Inflammatory macrophage treated with lipopolysaccharide for 4 hours (primary cell): ENCODE data around the gene CYP24A1.

Source experiments
- DNase-seq: peaks from one replicate; pipeline ENCODE4 v3.0.0-alpha.2; 2020

CYP24A1 gene

DNA sequence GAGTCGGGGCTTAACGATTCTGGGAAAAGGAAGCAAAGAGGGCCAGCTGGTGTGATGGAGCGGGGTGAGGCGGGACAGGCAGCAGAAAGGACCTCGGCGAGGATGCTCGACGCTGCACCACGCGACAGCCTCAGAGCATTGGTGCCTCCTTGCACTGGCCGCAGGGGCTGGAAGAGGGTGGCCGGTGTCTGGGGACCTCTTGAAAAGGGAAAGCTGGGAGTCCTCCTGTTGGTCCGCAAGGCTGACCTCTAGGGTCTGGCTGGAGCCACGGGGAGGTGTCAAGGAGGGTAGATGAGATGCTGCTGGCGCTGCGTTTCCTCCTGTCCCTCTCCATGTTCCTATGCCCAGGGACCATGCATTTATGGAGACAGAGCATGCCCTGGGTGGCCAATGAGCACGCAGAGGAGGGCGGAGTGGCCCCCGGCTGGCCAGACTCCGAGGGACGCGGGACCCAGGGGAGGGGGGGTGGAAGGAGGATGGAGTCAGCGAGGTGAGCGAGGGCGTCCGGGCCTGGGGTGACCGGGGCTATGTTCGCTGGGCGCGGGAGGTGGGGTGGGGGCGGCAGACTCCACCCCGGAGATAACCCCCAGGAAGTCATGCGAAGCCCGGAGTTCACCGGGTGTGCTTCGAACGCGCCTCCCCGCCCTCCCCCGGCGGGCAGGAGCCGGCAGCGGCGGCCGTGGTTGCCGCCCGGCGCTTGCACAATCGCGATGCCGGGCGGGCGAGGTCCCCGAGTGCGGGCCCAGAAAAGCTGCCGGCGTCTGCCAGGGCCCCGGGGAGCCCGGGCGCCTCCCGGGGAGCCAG lies at the start of gene CYP24A1:
Gene CYP24A1, minus strand, starts transcription at position 334 of the 804 bp plus-strand sequence. CDS start 407 bp downstream, outside the sequence.
- DNase-seq, result peak; percentile 14

- no peak for DNase-seq
Observed at GRCh38 chr20:54223285-54223684, 49.5 kb upstream of the CYP24A1 start.

DNA sequence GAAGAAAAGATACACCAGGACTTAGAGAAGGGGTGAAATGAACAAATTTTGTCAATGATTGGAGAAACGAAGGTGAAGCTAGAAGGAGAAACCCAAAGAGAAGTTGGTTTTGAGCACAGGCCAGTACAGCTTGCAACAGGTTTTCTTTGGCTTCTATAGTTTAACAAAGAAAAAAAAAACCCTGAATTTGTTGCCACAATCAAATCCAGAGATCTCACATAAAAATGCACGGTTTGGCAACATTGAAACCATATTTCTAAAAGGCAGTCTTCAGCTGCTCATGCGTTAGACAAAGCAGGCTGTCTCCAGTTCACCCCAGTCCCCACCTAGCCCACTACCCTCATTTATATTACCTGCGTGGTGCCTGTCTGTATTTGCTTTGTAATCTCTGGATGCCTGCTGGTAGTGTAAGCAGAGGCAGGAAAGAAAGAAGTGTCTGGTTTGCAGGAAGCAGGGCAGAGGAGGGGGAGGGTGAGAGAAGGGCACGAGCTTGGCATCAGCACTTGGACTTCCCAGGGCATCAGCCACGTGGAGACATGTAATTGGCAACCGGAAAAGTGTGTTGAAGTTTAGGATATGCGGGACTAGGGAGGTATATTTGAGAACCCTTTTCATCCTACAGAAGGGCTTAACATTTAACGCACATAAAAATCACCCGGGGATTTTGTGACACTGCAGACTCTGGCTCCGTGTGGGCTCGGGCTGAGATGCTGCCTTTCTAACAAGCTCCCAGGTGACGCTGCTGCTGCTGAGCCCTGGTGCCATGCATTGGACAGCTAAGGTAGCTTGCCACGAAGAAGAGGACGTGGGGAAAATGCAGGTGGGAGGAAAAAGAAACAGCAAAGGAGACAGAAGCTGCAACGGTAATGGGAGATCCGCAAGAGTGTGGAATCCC lies 48.5 kb upstream of the CYP24A1 start:
- no peak for DNase-seq

GRCh38 chr20:54221353-54221752 lies 47.6 kb upstream of the CYP24A1 start:
- peak; percentile 55 for DNase-seq

- DNase-seq, result no peak
Observed at GRCh38 chr20:54220722-54221121, 46.9 kb upstream of the CYP24A1 start.

- peak; percentile 49 for DNase-seq
Observed at GRCh38 chr20:54219751-54220426, 46.1 kb upstream of the CYP24A1 start.

- no peak for DNase-seq
Observed at GRCh38 chr20:54218470-54218869, 44.7 kb upstream of the CYP24A1 start.

GRCh38 chr20:54217762-54218161 lies 44.0 kb upstream of the CYP24A1 start:
- no peak for DNase-seq

DNA sequence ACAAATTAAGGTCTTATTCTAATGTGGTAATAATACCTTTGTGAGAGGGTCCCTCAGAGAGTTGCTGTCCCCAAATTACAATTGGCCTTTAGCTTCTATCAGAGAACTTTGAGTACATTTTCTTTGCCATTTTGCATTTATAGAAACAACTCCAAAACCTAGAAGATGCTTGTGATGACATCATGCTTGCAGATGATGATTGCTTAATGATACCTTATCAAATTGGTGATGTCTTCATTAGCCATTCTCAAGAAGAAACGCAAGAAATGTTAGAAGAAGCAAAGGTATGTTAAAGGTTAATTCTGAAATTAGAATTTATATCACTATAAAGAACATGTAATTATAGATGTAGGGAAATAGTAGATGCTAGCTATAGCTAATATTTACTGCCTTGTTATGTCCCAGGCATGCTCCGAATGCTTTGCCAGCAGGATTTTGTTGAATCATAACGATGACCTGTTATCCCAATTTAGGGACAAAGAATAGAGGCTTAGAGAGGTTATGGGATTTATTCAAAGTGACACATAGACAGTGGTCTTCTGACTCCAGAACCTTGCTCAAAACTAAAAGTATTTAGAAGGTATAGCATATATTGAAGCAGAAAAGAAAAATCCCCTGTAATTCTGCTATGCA lies 41.5 kb upstream of the CYP24A1 start:
- DNase-seq, result no peak

DNA sequence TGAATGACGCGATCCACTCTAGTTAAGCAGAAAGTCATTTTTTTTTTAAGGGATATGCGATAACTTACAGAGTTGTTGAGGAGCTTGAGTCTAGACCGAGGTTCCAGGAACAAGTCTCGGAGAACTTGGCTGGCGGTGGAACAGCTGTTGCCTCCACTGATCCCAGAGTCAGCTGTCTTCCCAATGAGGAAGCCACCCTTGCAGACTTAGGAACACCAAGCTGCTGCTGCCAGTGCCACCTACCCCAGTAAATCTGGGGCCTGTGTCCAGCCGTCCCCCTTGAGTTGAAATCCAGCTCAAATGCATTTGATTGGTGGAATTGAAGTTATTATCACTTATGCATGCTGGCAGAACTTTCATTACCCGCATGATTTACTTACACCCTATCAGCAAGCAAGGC lies 40.8 kb upstream of the CYP24A1 start:
- DNase-seq, result no peak

DNA sequence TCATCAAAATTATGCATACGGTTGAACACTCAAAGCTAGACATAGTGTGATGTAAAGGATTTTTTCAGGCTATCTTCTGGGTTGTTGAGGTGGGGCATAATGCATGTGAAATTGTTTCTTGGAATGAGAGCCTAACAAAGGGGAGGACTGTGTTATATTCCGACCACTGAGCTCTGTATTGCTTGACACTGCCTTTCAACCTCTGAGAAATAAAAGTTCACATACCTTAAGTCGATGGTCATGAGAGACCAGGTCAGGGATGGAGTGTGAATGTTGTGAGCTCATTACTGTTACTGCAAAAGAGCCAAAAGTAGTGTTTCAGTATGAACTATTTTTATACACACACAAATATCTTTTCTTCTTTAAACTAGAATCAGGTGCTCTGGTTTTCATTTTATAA lies 39.1 kb upstream of the CYP24A1 start:
- DNase-seq, result no peak

GRCh38 chr20:54212226-54212625 lies 38.4 kb upstream of the CYP24A1 start:
- no peak for DNase-seq

DNA sequence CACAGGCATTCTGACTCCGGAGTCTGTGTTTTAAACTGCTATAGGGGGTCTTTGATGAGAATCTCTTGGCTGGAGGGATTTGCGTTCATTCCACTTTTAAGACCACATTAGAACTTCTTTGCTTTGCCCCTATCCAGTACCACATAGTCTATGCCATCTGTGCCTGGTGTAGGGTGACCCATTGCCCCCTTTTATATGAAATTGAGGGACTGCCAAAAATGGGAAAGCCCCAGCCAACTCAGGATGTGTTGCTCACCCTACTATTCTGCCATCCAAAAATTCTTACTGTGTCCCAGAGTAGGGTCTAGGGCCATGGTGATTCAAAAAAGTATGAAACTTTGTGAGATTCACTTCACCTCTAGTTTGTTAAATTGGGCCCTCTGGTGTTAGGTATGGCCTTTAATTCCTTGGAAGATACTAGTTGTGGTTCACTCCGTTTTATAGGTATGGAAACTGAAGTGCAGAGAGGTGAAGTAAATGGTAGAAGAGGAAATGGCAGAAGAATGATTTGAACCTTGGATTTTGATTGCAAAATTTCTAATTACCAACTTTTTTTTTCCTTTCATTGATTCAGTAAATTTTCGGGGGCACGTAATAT lies 35.5 kb upstream of the CYP24A1 start:
- DNase-seq, result no peak

DNA sequence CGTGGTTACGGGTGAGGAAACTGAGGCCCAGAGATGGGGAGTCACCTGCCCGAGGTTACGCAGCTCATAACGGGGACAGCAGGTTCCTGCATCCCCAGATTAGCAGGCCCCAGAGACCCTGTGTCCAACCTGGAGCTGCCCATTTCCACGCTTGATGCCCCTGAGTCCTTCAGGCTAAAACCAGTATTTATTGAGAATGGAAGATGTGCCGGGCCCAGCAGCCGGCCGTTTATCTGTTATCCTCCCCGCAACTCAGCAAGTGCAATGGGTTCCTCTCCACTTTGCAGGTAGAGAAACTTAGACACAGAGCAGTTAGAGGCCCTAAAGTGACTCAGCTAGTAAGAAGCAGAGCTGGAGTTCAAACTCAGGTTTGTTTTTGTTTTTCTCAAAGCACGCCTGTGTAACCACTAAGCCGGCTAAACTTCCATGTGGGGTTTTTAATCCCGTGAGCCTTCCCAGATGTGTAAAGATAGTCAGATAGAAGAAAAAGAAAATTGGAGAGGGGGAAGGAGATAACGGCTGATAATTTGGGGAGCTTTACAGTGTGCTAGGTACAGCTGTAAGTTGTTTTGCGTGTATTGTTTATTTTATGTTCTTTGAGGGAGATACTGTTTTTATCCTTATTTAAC lies 34.9 kb upstream of the CYP24A1 start:
- peak; percentile 3 for DNase-seq

GRCh38 chr20:54207743-54208547 lies 34.2 kb upstream of the CYP24A1 start, which contains the start of gene PFDN4:
TSS of gene PFDN4 (plus strand) at chr20:54208087. CDS start at chr20:54208101, 14 bp downstream.
- peak; percentile 82 for DNase-seq

DNA sequence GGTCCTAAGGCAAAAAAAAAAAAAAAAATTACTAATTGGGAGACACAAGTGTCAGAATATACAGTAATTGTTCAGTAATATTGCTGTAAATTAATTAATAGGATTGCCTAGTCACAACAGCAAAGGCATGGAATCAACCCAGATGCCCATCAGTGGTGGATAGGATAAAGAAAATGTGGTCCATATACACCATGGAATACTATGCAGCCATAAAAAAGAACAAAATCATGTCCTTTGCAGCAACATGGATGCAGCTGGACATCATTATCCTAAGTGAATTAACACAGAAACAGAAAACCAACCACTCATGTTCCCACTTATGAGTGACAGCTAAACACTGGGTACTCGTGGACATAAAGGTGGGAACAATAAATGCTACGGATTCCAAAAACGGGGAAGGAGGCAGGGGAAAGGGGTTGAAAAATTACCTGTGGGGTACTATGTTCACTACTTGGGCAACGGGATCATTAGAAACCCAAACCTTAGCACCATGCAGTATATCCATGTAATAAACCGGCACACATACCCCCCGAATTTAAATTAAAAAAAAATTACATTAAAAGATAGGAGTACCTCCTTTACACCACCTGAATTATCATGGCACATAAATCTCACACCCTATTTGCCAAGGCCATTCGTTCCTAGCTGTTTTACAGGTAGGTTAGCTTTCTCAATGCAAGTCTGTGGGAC lies 33.4 kb upstream of the CYP24A1 start:
- DNase-seq, result no peak

- DNase-seq, result peak; percentile 63
Observed at GRCh38 chr20:54205450-54205849, 31.7 kb upstream of the CYP24A1 start.

DNA sequence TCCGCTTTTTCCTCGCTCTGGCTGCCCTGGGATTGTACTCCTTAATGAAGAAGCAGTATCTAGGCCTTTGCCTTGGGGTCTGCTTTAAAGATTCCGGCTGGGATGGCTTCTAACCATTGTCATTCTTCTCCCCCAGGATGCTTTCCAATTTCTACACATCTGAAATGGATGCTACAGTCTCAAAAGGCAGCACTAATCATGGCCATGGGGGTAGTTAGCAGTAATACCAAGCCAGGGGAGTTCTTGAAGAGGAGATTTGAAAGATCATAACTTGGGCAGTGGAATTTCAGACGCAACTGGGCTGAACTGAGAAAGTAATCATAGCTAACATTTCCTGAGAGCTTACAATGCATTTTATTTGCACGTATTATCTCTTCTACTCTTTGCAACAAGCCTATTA lies 30.7 kb upstream of the CYP24A1 start:
- no peak for DNase-seq

DNA sequence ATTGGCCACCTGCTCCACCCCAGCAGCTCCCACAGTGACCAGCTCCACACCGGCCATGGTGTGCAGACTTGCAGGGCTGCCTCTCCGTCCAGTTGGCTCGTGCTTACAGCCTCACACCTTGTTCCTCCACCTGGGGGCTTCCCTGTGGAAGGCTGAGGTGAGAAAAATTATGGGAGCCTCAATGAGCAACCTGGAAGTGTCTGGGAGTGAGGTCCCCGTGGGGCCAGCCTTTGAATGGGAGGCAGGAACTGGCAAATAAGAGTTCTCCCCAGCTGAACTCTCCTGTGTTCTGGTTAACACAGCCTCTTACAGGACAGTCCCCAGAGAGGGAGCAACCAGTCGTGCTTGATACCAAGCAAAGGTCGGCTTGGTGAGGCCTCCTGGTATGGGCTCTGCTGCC lies 30.3 kb upstream of the CYP24A1 start:
- no peak for DNase-seq

DNA sequence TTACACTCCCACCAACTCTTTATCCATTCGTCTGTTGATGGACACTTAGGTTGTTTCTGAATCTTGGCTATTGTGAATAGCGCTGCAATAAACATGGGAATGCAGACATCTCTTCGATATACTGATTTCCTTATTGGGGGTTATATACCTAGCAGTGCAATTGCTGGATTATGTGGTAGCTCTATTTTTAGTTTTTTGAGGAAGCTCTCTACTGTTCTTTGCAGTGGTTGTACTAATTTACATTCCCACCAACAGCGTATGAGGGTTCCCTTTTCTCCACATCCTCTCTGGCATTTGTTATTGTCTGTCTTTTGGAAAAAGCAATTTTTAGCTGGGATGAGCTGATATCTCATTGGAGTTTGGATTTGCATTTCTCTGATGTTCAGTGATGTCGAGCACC lies 29.5 kb upstream of the CYP24A1 start:
- DNase-seq, result peak; percentile 29
